H1 (cell line): ENCODE measurements around the gene PPP4R4.

ENCODE experiments used
- BRCA1 ChIP-seq: IDR thresholded peaks from 2 replicates; pipeline ENCODE4 v1.6.1; 2012; ENCODE audit warnings: low read depth, low read length, improper control_type of control experiment
- CHD2 ChIP-seq: IDR thresholded peaks from 2 replicates; pipeline ENCODE4 v1.6.1; 2012; ENCODE audit warnings: low read length, improper control_type of control experiment
- CREB1 ChIP-seq: IDR thresholded peaks from 2 replicates; pipeline ENCODE4 v1.6.1; 2012; ENCODE audit warnings: inconsistent platforms
- CTCF ChIP-seq, 3 experiments: IDR thresholded peaks; 1 replicate in 2 of 3; 2 replicates in 1 of 3; pipeline versions ENCODE4 v1.5.1 to v1.6.1; 2011; ENCODE audit warnings: low read length in 3 of 3, mild to moderate bottlenecking in 3 of 3, inconsistent platforms in 2 of 3, low read depth in 1 of 3, moderate library complexity in 1 of 3; ENCODE audit not compliant: insufficient read depth in 1 of 3; ENCODE audit errors: control extremely low read depth in 1 of 3
- EZH2 ChIP-seq: fragments of 200-600 bp; sonication (generic); IDR thresholded peaks from 2 replicates; pipeline ENCODE4 v1.7.1; 2012; ENCODE audit warnings: low read depth, mild to moderate bottlenecking, moderate library complexity, low read length, inconsistent platforms; ENCODE audit not compliant: severe bottlenecking
- GABPA ChIP-seq: IDR thresholded peaks from 2 replicates; pipeline ENCODE4 v1.6.1; 2011; ENCODE audit warnings: mild to moderate bottlenecking, low read length, moderate library complexity, borderline replicate concordance; ENCODE audit not compliant: insufficient read depth
- HDAC2 ChIP-seq, 2 experiments: fragments of 300-600 bp in 1 of 2; sonication (generic) in 1 of 2; IDR thresholded peaks; 2 replicates each; pipeline ENCODE4 v1.6.1; 2011 to 2012; ENCODE audit warnings: low read depth in 2 of 2, low read length in 2 of 2, mild to moderate bottlenecking in 2 of 2, moderate library complexity in 2 of 2, borderline replicate concordance in 1 of 2, inconsistent platforms in 1 of 2
- POLR2A ChIP-seq, 2 experiments: IDR thresholded peaks; 1 replicate in 1 of 2; 2 replicates in 1 of 2; pipeline ENCODE4 v1.6.1; 2011; ENCODE audit warnings: low read depth in 2 of 2, low read length in 2 of 2, mild to moderate bottlenecking in 2 of 2; ENCODE audit errors: control extremely low read depth in 1 of 2
- POLR2AphosphoS5 ChIP-seq: IDR thresholded peaks from 2 replicates; pipeline ENCODE4 v1.6.1; 2011; ENCODE audit warnings: low read depth, low read length
- RAD21 ChIP-seq, 2 experiments: IDR thresholded peaks in 1 of 2; conservative IDR thresholded peaks in 1 of 2; 2 replicates each; pipeline ENCODE4 v1.6.1; 2011; ENCODE audit warnings: low read depth in 2 of 2, low read length in 2 of 2, improper control_type of control experiment in 1 of 2, inconsistent platforms in 1 of 2, mild to moderate bottlenecking in 1 of 2, moderate library complexity in 1 of 2
- RBBP5 ChIP-seq: IDR thresholded peaks from 2 replicates; pipeline ENCODE4 v1.7.1; 2012; ENCODE audit warnings: low read depth, mild to moderate bottlenecking, inconsistent platforms, low read length, moderate library complexity, borderline replicate concordance
- SIX5 ChIP-seq: IDR thresholded peaks from 2 replicates; pipeline ENCODE4 v1.6.1; 2011; ENCODE audit warnings: mild to moderate bottlenecking, low read depth, low read length

GRCh38 chr14:94181835-94182234 is 7.7 kb downstream of the PPP4R4 start:
- TF ChIP-seq RAD21 (IDR thresholded peaks at IDR 0.05 in 1 of 2, conservative IDR thresholded peaks at IDR 0.05 in 1 of 2; ENCODE audit: low read depth in 2 of 2, low read length in 2 of 2) (no peak), SIX5 (no peak), EZH2 (no peak), CHD2 (no peak), RBBP5 (no peak), CREB1 (no peak), POLR2AphosphoS5 (no peak), POLR2A (IDR thresholded peaks at IDR 0.05; ENCODE audit: control extremely low read depth in 1 of 2, low read depth in 2 of 2, low read length in 2 of 2) (no peak), CTCF (IDR thresholded peaks at IDR 0.05; ENCODE audit: control extremely low read depth in 1 of 3, insufficient read depth in 1 of 3, low read depth in 1 of 3, low read length in 3 of 3) (no peak), GABPA (no peak), BRCA1 (no peak), HDAC2 (IDR thresholded peaks at IDR 0.05; ENCODE audit: borderline replicate concordance in 1 of 2, low read depth in 2 of 2, low read length in 2 of 2) (no peak)
